HG02840 (cell line): ENCODE measurements around the gene PRR16.

ENCODE experiments used
- ATAC-seq: cut with Tn5 transposase; IDR thresholded peaks from one replicate; pipeline ENCODE4 v1.9.1; 2021; ENCODE audit warnings: mild to moderate bottlenecking, moderate library complexity, moderate number of reproducible peaks; ENCODE audit not compliant: unreplicated experiment, low FRiP score

PRR16 gene

GRCh38 chr5:120555345-120555744 is 91.2 kb downstream of the PRR16 start:
- ATAC-seq = no peak

GRCh38 chr5:120564013-120564412 is 99.9 kb downstream of the PRR16 start:
- ATAC-seq = no peak

GRCh38 chr5:120567066-120567465 is 103.0 kb downstream of the PRR16 start:
- no peak for ATAC-seq

- ATAC-seq = no peak
These were observed 103.8 kb downstream of the PRR16 start for GRCh38 chr5:120567921-120568320.

GRCh38 chr5:120568711-120569110 is 104.6 kb downstream of the PRR16 start:
- ATAC-seq = no peak

GRCh38 chr5:120576588-120576987 is 112.5 kb downstream of the PRR16 start:
- no peak for ATAC-seq

- ATAC-seq = no peak
These were observed 118.5 kb downstream of the PRR16 start for GRCh38 chr5:120582635-120583034.

GRCh38 chr5:120586646-120587045 is 122.5 kb downstream of the PRR16 start:
- ATAC-seq = no peak

GRCh38 chr5:120591911-120592310 is 127.8 kb downstream of the PRR16 start:
- no peak for ATAC-seq

- no peak for ATAC-seq
These were observed 135.5 kb downstream of the PRR16 start for GRCh38 chr5:120599576-120599975.

GRCh38 chr5:120600639-120601038 is 136.5 kb downstream of the PRR16 start:
- no peak for ATAC-seq

GRCh38 chr5:120602033-120602432 is 137.9 kb downstream of the PRR16 start:
- ATAC-seq = no peak

GRCh38 chr5:120604884-120605283 is 140.8 kb downstream of the PRR16 start:
- ATAC-seq = no peak

- no peak for ATAC-seq
These were observed 141.4 kb downstream of the PRR16 start for GRCh38 chr5:120605325-120606079.

- no peak for ATAC-seq
These were observed 145.5 kb downstream of the PRR16 start for GRCh38 chr5:120609570-120609969.

GRCh38 chr5:120610145-120610544 is 146.0 kb downstream of the PRR16 start:
- ATAC-seq = no peak

- ATAC-seq = no peak
These were observed 149.6 kb downstream of the PRR16 start for GRCh38 chr5:120613729-120614128.

- ATAC-seq = no peak
These were observed 150.6 kb downstream of the PRR16 start for GRCh38 chr5:120614531-120615180.

GRCh38 chr5:120615967-120616645 is 152.0 kb downstream of the PRR16 start:
- no peak for ATAC-seq

- no peak for ATAC-seq
These were observed 157.2 kb downstream of the PRR16 start for GRCh38 chr5:120621339-120621738.

GRCh38 chr5:120624021-120624563 is 160.0 kb downstream of the PRR16 start:
- ATAC-seq = no peak
